Small intestine (tissue), 7 donors: ENCODE data around the gene OVCH1. TPM values are rescaled to one million over a fixed set of nuclear protein-coding genes. Genes with fewer than 3 reads are reported as not detected.
"Not testable (repeated sequence)": the region's sequence is repeated elsewhere in the genome, so short reads cannot be mapped to it uniquely, and the experiment has no call there.

Source experiments
- DNase-seq, 2 donors: peaks; one replicate each; pipeline versions ENCODE4 v3.0.0 to v3.0.0-alpha.2; 2013
- FAIRE-seq: peaks from 2 replicates; lab custom pipeline; 2012; peaks lifted over from hg19 to GRCh38; lab: Jason Lieb, UNC
- H3K27ac ChIP-seq, 3 donors: one replicate each; pipeline ENCODE4 v1.5.1; 2013; ENCODE audit warnings: low read length in 2 of 3, mild to moderate bottlenecking in 2 of 3, control low read depth in 1 of 3, inconsistent platforms in 1 of 3, low read depth in 1 of 3, moderate library complexity in 1 of 3
- H3K27me3 ChIP-seq, 3 donors: one replicate each; pipeline ENCODE4 v1.6.1; 2013; ENCODE audit warnings: low read length in 3 of 3, inconsistent platforms in 1 of 3; ENCODE audit not compliant: control insufficient read depth in 3 of 3, insufficient read depth in 3 of 3
- H3K36me3 ChIP-seq, 3 donors: one replicate each; pipeline ENCODE4 v1.6.1; 2013; ENCODE audit warnings: low read length in 3 of 3, inconsistent platforms in 1 of 3, low read depth in 1 of 3, mild to moderate bottlenecking in 1 of 3, moderate library complexity in 1 of 3; ENCODE audit not compliant: control insufficient read depth in 3 of 3, insufficient read depth in 2 of 3
- H3K4me1 ChIP-seq, 3 donors: one replicate each; pipeline ENCODE4 v1.6.1; 2013; ENCODE audit warnings: low read length in 2 of 3, inconsistent platforms in 1 of 3, low read depth in 1 of 3, mild to moderate bottlenecking in 1 of 3, moderate library complexity in 1 of 3; ENCODE audit not compliant: control insufficient read depth in 3 of 3, insufficient read depth in 2 of 3
- H3K4me3 ChIP-seq, 3 donors: one replicate each; pipeline ENCODE4 v1.5.1; 2013; ENCODE audit warnings: low read length in 3 of 3, control low read depth in 1 of 3, inconsistent platforms in 1 of 3, low read depth in 1 of 3, mild to moderate bottlenecking in 1 of 3, moderate library complexity in 1 of 3
- H3K9me3 ChIP-seq, 2 donors: one replicate each; pipeline ENCODE4 v1.6.1; 2013; ENCODE audit warnings: low read depth in 1 of 2, low read length in 1 of 2; ENCODE audit not compliant: control insufficient read depth in 2 of 2, insufficient read depth in 1 of 2
- WGBS, 3 donors: extraction: QIAGEN DNeasy Blood & Tissue Kit; methylation state at CpG; one replicate each; pipeline ENCODE4 v1.1.7; 2013; 5-methylcytosine and 5-hydroxymethylcytosine counted together
- polyA plus RNA-seq, 4 donors: library from polyadenylated mRNA; stranded (reverse) in 3 of 4; unstranded in 1 of 4; fragments of 200-250 nt in 3 of 4; fragments of 120-200 nt in 1 of 4; gene quantifications; one replicate each; pipeline versions ENCODE4 v1.2.1 to v1.2.3, GENCODE V29; 2013
- donor health status: healthy with polysubstance abuse.
- donor health status: control.
- donor health status: control.
- donor health status: Bipolar disorder and iron deficiency.
- donor health status: healthy.

OVCH1 gene
- polyA plus RNA-seq, 4 donors, result 0.01 to 0.24 TPM; not detected in 2

DNA sequence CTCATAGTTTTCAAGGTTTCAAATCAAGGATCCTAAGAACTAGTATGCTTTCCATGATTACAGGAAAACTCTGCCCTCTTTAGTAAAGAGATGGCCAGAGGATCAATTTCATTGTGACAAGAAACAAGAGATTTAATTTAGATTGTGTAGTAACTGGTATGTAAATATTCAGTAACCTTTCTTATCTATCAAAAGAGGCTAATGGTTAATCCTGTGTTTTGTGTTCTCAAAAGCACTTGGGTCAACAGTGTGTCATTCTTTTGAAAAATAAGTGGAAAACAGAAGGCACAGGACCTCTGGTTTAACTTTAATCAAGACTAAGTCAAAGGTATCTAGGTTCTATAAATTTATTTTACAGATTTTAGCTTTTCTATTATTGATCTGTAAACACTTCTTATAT is 59.9 kb downstream of the OVCH1 start:
- FAIRE-seq, result no peak
- Histone ChIP-seq H3K27me3 (peaks cover 0 to 3% (median 0%) of the 10 kb centered on the region in 3 donors), H3K4me1 (no peaks in the 10 kb centered on the region), H3K9me3 (peaks cover 0 to 2% of the 10 kb centered on the region in 2 donors), H3K4me3 (no peak overlapping the region), H3K36me3 (no peaks in the 10 kb centered on the region), H3K27ac (no peak overlapping the region)
- no peak for DNase-seq

DNA sequence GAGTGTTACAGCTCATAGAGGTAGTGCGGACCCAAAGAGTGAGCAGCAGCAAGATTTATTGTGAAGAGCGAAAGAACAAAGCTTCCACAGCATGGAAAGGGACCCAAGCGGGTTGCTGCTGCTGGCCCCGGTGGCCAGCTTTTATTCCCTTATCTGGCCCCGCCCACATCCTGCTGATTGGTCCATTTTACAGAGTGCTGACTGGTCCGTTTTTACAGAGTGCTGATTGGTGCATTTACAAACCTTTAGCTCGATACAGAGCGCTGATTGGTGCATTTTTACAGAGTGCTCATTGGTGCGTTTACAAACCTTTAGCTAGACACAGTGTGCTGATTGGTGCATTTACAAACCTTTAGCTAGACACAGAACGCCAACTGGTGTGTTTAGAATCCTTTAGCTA is 60.7 kb downstream of the OVCH1 start:
- not testable (repeated sequence) for H3K27me3 ChIP-seq, FAIRE-seq, DNase-seq, H3K4me3 ChIP-seq, H3K36me3 ChIP-seq, H3K4me1 ChIP-seq, H3K27ac ChIP-seq, H3K9me3 ChIP-seq
- 90 to 94% (median 92%) methylated on average over 10 of the region's 10 CpGs for WGBS, 3 donors

DNA sequence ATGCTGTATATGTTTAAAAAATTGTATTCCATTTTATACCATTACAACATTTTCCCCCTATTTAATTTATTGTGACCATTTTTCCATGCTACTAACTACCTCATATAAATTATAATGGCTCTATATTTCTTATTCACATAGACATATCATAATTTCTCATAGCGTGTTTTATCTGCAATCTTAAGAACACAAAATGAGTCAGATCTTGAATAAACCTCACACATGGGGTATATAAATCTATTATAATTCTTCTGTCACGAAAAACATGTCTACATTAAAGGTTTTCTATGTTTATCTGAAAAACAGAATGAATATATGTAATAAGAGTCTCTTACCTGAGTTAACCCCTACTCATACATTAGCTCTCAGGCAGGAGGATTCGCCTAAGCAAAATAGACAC is 66.0 kb downstream of the OVCH1 start:
- Histone ChIP-seq H3K9me3 (no peaks in the 10 kb centered on the region), H3K27ac (no peak overlapping the region), H3K27me3 (no peaks in the 10 kb centered on the region), H3K4me1 (no peaks in the 10 kb centered on the region), H3K4me3 (no peak overlapping the region), H3K36me3 (no peaks in the 10 kb centered on the region)
- no peak for DNase-seq
- 60 to 79% (median 75%) methylated on average over 3 of the region's 3 CpGs for WGBS, 3 donors
- no peak for FAIRE-seq

DNA sequence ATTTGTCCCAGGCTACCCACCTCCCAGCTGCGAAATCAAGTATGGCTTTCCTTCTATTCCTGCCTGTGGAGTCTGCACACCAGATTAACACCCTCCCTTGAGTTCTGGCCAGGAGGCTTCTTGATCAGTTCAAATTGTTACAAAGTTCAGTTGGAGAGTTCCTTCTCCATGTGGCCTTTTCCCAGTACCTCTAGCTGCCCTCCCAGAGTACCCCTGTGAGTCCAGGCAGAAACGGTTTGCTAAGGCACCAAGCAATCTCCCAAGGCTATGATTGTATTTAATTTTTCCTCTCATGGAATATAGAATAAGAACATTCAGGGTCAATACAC is 66.8 kb downstream of the OVCH1 start:
- no peaks in the 10 kb centered on the region for H3K36me3 ChIP-seq
- H3K4me3 ChIP-seq, result no peak overlapping the region
- no peaks in the 10 kb centered on the region for H3K4me1 ChIP-seq
- H3K9me3 ChIP-seq, result no peaks in the 10 kb centered on the region
- no peak for FAIRE-seq
- H3K27ac ChIP-seq, result no peak overlapping the region
- 38 to 69% (median 45%) methylated on average over 2 of the region's 2 CpGs for WGBS, 3 donors
- no peaks in the 10 kb centered on the region for H3K27me3 ChIP-seq
- peak in 1 of 2 donors; percentile 39 for DNase-seq

DNA sequence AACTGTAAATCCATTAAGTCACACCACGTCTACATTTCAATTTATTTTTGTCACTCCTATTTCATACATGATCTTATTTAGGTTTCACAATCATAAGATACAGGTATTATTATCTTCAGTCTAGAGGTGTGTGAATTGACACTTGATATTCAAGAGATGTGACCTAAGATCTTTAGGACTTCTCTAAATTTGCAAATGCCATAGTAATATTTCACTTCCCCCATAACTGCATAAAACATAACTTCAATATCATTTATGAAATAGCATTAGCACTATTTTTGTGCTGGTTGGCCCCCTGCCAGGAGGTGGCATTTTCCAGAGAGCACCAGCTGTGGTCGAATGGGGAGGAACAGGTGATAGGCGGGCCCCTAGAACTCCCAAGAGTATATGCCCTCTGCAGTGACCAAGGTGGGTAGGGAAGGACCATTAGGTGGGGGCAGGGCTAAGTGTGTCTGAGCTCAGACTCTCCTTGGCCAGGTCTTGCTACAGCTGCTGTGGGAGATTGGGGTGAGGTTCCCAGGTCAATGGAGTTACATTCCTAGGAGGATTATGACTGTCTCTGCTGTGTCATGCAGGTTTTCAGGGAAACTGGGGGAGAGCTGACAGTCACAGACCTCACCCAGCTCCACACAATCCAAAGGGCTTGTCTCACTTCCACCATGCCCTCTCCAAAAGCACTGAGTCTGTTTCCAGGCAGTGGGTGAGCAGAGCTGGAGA is 67.3 kb downstream of the OVCH1 start:
- Histone ChIP-seq H3K27ac (no peak overlapping the region), H3K36me3 (no peaks in the 10 kb centered on the region), H3K4me1 (no peaks in the 10 kb centered on the region), H3K4me3 (no peak overlapping the region), H3K9me3 (no peaks in the 10 kb centered on the region), H3K27me3 (no peaks in the 10 kb centered on the region)
- FAIRE-seq (no peak), DNase-seq (no peak)
- 52 to 66% (median 52%) methylated on average over 3 of the region's 3 CpGs for WGBS, 3 donors

DNA sequence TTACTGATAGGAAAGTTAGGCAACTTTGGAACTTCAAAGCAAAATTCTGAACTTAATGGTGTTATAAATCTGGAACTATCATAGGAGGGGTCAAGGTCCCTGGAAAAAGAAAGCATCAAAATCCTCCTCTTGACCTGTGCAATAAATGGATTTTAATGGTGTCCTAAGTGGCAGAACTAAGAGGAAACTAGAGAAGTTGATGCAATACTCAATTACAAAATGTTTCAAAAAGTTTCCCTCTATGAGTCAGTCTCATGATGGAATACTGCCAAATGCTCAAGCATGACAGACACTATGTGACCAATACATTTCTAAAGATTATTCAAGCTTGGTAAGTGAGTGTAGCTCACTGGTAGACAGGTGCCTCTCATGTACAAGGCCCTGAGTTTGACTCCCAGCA is 68.9 kb downstream of the OVCH1 start:
- H3K9me3 ChIP-seq, result no peaks in the 10 kb centered on the region
- no peaks in the 10 kb centered on the region for H3K27me3 ChIP-seq
- no peak overlapping the region for H3K27ac ChIP-seq
- peak; percentile 16 to 89 for DNase-seq
- H3K4me1 ChIP-seq, result no peaks in the 10 kb centered on the region
- H3K36me3 ChIP-seq, result no peaks in the 10 kb centered on the region
- no peak overlapping the region for H3K4me3 ChIP-seq
- no peak for FAIRE-seq

- H3K4me1 ChIP-seq, result no peaks in the 10 kb centered on the region
- no peak overlapping the region for H3K27ac ChIP-seq
- H3K9me3 ChIP-seq, result no peaks in the 10 kb centered on the region
- H3K36me3 ChIP-seq, result no peaks in the 10 kb centered on the region
- FAIRE-seq, result no peak
- 42 to 52% (median 52%) methylated on average over 4 of the region's 4 CpGs for WGBS, 3 donors
- peak in 1 of 2 donors; percentile 7 for DNase-seq
- no peak overlapping the region for H3K4me3 ChIP-seq
- H3K27me3 ChIP-seq, result no peaks in the 10 kb centered on the region
Measured at GRCh38 chr12:29427964-29428363, 69.5 kb downstream of the OVCH1 start.

GRCh38 chr12:29426498-29426897 is 71.0 kb downstream of the OVCH1 start:
- DNase-seq (no peak), FAIRE-seq (no peak)
- WGBS, 3 donors, result 90 to 98% (median 94%) methylated on average over 2 of the region's 2 CpGs
- H3K27me3 ChIP-seq, result no peaks in the 10 kb centered on the region
- H3K4me3 ChIP-seq, result no peak overlapping the region
- no peaks in the 10 kb centered on the region for H3K9me3 ChIP-seq
- no peak overlapping the region for H3K27ac ChIP-seq
- H3K4me1 ChIP-seq, result no peaks in the 10 kb centered on the region
- no peaks in the 10 kb centered on the region for H3K36me3 ChIP-seq

- Histone ChIP-seq H3K4me1 (no peaks in the 10 kb centered on the region), H3K9me3 (no peaks in the 10 kb centered on the region), H3K27ac (no peak overlapping the region), H3K27me3 (no peaks in the 10 kb centered on the region), H3K36me3 (no peaks in the 10 kb centered on the region), H3K4me3 (no peak overlapping the region)
- DNase-seq (no peak), FAIRE-seq (no peak)
- WGBS, 3 donors, result 56 to 67% (median 58%) methylated on average over 2 of the region's 2 CpGs
Measured at GRCh38 chr12:29425722-29426121, 71.8 kb downstream of the OVCH1 start.
